SK-N-SH treated with all-trans-retinoic acid at 6 μM for 48 hours (cell line): ENCODE results near the gene ICE1.

Experiments
- ARNTL ChIP-seq: fragments of 450-650 bp; formaldehyde crosslinking; IDR thresholded peaks from 2 replicates; pipeline ENCODE4 v1.5.0; 2020; ENCODE audit warnings: low read depth, mild to moderate bottlenecking, moderate library complexity, borderline replicate concordance
- CSDC2 ChIP-seq: fragments of 250-450 bp; sonication (Bioruptor Pico); IDR thresholded peaks from 2 replicates; pipeline ENCODE4 v1.5.0; 2020; ENCODE audit warnings: mild to moderate bottlenecking, moderate library complexity
- CSRNP3 ChIP-seq: fragments of 250-450 bp; sonication (Bioruptor Pico); IDR thresholded peaks from 2 replicates; pipeline ENCODE4 v1.5.1; 2021; ENCODE audit warnings: mild to moderate bottlenecking, moderate library complexity
- PATZ1 ChIP-seq: fragments of 250-450 bp; sonication (Bioruptor Pico); IDR thresholded peaks from 2 replicates; pipeline ENCODE4 v1.8.0; 2020; ENCODE audit warnings: mild to moderate bottlenecking, moderate library complexity, borderline replicate concordance
- RARB ChIP-seq: fragments of 250-450 bp; sonication (Bioruptor Pico); IDR thresholded peaks from 2 replicates; pipeline ENCODE4 v1.8.0; 2021; ENCODE audit warnings: mild to moderate bottlenecking, moderate library complexity
- SNAI2 ChIP-seq: fragments of 250-450 bp; sonication (Bioruptor Pico); IDR thresholded peaks from 2 replicates; pipeline ENCODE4 v1.5.0; 2020; ENCODE audit warnings: mild to moderate bottlenecking, moderate library complexity
- ZFP3 ChIP-seq: fragments of 250-450 bp; sonication (Bioruptor Pico); IDR thresholded peaks from 2 replicates; pipeline ENCODE4 v1.5.0; 2020; ENCODE audit warnings: mild to moderate bottlenecking, moderate library complexity
- ZNF70 ChIP-seq: fragments of 450-650 bp; formaldehyde crosslinking; IDR thresholded peaks from 2 replicates; pipeline ENCODE4 v1.5.0; 2020; ENCODE audit warnings: mild to moderate bottlenecking, moderate library complexity

- TF ChIP-seq RARB (CRISPR knock-in tag) (no peak), ZFP3 (no peak), ZNF70 (CRISPR knock-in tag) (no peak), ARNTL (CRISPR knock-in tag) (no peak), CSRNP3 (no peak), PATZ1 (CRISPR knock-in tag) (no peak), CSDC2 (no peak), SNAI2 (CRISPR knock-in tag) (no peak)
Measured at GRCh38 chr5:5473226-5473625, 50.7 kb downstream of the ICE1 start.
